GM13976 (cell line): ENCODE measurements around the gene ARHGAP32.

Source experiments
- DNase-seq: peaks from one replicate; pipeline ENCODE4 v3.0.0; 2012; ENCODE audit warnings: low spot score
- in situ Hi-C: fragments of 300-500 bp; cut with MboI; formaldehyde crosslinking; loops from one replicate; pipeline ENCODE4 v1.12.0; 2022; ENCODE audit warnings: low sequenced_read_pairs, mixed read lengths, inconsistent platforms; ENCODE audit not compliant: unreplicated experiment
- TF ChIP-seq, protein P1 (sequence below): IDR thresholded peaks from 2 replicates; pipeline ENCODE4 v1.5.1; 2012; ENCODE audit warnings: borderline replicate concordance, mild to moderate bottlenecking; ENCODE audit not compliant: insufficient read depth; ENCODE audit errors: extremely low read depth, missing control alignments, control extremely low read depth

ARHGAP32 gene

GRCh38 chr11:128929468-128929867 is 262.7 kb downstream of the ARHGAP32 start:
- TF ChIP-seq, protein P1, sequence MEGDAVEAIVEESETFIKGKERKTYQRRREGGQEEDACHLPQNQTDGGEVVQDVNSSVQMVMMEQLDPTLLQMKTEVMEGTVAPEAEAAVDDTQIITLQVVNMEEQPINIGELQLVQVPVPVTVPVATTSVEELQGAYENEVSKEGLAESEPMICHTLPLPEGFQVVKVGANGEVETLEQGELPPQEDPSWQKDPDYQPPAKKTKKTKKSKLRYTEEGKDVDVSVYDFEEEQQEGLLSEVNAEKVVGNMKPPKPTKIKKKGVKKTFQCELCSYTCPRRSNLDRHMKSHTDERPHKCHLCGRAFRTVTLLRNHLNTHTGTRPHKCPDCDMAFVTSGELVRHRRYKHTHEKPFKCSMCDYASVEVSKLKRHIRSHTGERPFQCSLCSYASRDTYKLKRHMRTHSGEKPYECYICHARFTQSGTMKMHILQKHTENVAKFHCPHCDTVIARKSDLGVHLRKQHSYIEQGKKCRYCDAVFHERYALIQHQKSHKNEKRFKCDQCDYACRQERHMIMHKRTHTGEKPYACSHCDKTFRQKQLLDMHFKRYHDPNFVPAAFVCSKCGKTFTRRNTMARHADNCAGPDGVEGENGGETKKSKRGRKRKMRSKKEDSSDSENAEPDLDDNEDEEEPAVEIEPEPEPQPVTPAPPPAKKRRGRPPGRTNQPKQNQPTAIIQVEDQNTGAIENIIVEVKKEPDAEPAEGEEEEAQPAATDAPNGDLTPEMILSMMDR, result no peak
- peak; percentile 66 for DNase-seq
- in situ Hi-C loops, result no loop called here

DNA sequence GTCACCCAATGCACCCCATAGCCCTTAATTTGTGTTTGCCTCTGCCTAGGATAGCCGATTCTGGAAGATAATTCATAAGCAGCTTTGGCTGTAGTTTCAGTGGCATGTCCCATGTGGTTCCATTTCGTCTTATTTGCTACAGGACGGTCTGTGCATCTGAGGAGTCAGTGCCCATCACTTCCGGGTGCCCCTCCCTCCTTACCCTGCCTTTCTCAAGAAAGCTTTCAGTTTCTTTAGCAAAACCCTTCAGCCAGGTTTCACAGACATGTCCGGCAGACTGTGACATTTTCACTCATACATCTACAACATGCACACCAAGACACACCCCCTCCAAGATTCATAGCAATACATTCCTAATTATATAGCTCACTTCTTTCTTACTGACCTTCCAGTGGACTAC is 263.7 kb downstream of the ARHGAP32 start:
- in situ Hi-C loops, result no loop called here
- TF ChIP-seq, protein P1, result no peak

DNA sequence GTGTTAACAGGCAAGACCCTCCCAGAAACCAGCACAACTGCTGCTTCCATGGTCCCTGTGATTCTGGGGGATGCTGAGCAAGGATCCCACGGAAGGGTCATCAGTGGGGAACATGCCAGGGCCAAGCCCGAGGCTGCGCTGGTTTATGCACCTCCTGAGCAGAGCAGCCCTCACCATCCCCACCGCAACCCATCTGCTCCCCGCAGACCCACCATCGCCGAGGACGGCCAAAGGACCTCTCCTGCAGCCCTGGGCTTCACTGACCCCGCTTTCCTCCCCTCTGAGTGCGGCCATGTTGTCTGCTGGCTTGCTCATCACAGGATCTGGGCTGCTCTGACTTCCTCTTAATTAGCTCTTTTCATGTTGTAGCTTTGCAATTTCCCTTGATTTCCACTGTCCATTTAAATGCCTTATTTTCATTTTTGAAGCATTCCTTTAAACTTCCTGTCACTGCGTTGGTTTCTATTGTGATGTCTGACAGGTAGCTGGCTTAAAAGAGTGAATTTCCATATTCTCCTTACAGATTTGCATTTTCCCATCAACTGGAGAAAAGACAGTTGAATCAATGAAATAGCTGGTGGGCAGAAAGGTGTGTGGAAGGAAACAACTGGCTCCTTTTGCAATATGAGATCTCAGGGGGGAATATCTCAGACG is 264.3 kb downstream of the ARHGAP32 start:
- in situ Hi-C loops, result no loop called here
- DNase-seq, result no peak
- TF ChIP-seq, protein P1, result no peak

More for the DNA sequence above, 263.7 kb downstream of the ARHGAP32 start:
- peak; percentile 64 for DNase-seq

- TF ChIP-seq, protein P1, result no peak
- in situ Hi-C loops, result no loop called here
- no peak for DNase-seq
Observed at GRCh38 chr11:128927108-128927461, 265.0 kb downstream of the ARHGAP32 start.

DNA sequence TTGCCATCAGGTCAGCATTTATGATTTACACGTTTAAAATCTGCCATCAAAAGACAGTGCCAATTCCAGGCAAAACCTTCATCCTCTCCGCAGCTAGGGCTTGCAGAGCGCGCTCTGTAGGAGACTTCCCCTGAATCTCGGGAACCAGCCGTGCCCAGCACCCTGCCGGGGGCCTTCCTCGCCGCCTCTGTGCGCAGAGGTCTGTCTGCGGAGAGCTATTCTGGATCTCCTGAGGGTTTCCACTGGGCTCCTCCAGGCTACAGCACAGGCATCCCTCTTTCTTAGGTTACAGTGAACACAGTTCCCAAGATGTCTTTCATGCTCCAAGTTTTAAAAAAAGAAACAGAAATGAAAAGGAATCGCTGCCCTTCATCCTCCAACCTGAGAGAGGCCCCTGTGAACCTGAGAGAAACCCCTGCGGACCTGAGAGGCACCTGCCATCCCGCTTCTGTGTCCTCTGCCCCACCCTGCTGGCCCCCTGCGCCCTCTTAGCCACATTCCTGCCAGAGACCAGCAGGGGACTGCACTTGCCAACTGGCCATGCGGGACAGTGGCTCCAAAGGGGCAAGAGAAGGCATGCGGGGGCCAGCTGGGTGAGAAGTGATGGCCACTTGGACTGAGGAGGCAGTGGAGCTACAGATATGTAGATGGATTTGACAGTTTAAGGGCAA is 265.6 kb downstream of the ARHGAP32 start:
- TF ChIP-seq, protein P1, result no peak
- DNase-seq, result no peak
- in situ Hi-C loops, result no loop called here

DNA sequence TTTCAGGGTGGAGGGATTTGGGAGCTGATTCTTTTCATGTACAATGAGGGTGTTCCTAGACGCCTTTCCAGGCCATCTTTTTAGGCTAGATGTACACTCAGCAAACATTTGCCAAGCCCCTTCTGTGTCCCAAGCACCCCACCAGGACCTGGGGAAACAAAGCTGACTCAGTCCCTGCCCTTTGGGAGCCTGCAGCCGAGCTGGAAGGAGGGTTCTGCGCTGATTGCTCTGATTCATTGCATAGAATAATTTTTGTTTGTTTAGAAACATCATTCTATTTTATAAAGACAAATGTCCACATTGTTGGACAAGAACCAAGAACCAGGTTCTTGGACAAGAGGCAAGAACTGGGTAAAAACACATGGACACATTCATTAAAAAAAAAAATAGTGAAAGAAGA is 266.1 kb downstream of the ARHGAP32 start:
- TF ChIP-seq, protein P1, result no peak
- in situ Hi-C loops, result no loop called here
- no peak for DNase-seq
